Amniotic stem cell (primary cell): ENCODE data around the gene TPST1.

ENCODE experiments used
- DNase-seq: peaks from one replicate; lab custom pipeline; 2025; lab: John Stamatoyannopoulos, UW

Gene TPST1

DNA sequence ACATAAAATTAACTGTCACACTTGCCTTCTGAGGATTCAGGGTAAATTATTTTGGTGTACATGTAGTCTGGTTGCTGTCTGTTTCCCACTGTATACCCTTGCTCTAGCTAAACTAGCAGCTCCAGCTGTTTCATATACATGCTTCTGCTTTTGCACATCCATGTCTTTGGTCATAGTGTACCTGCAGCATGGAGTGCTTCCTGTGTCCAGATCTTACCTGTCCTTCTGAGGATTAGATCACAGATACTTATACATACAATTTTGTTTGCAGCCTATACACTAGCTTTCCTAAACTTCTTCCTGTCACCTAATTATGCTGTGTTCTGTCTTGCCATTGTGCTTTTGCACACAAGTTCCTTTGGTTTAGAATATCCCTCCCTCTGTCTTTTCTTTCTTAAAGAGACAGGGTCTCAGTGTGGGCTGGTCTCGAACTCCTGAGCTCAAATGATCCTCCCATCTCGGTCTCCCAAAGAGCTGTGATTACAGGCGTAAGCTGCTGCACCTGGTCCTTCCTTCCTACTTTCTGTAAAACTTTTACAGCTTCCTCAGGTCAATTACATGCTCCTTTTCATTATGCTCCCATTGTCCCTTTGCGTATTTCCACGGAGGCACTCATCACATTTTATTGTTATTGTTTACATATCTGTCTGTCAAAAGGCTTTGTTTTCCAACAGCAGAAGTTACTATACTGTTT is 33.8 kb downstream of the TPST1 start:
- DNase-seq: no peak

- DNase-seq: no peak
Measured at GRCh38 chr7:66239467-66239856, 34.3 kb downstream of the TPST1 start.

DNA sequence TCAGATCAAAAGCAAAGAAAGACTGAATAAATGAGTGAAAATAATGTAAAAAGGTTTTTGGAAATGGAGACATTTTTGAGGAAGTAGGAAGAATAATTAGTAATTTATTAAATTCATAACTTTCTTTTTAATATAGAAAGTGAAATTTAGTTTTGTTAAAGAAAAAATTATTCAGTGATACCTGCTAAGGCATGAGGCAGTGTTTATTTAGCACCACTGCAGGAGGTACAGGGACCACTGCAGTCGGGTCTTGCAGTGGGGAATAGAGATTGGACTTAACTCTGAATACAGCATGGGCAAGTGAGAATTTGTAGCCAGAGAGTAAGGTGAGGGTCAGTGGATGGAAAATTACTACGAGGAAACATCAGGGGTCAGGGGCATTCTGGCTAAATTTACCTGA is 39.9 kb downstream of the TPST1 start:
- DNase-seq: no peak

- no peak for DNase-seq
Measured at GRCh38 chr7:66246554-66247171, 41.5 kb downstream of the TPST1 start.

DNA sequence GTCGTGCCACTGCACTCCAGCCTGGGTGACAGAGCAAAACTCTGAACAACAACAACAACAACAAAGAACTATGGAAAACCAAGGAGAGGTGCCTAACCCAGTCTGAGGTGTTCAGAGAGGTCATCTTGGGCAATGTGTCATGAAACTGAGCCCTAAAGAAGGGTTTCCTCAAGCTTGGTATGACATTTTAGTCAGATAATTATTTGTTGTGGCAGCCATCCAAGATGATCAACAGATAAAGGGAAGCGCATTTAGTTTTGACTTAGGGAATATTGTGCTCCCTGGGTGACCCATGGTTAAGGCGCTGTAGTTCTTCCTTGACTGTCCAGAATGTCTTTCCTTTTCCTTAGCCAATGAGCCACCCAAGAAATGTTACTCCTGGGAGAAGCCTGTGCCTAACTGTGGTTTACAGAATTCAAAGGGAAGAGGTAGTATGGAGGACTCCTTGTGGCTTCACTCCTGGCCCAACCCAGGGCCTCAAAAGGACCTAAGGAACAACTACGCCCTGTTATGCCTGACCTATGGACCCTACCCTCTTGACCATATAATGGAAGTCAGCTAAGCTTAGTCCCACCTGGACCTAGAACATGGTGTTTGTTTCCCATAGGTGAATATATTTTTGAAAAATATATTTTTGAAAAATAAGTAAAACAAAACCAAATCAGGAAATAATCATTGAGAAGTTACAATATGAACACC is 42.4 kb downstream of the TPST1 start:
- no peak for DNase-seq

DNA sequence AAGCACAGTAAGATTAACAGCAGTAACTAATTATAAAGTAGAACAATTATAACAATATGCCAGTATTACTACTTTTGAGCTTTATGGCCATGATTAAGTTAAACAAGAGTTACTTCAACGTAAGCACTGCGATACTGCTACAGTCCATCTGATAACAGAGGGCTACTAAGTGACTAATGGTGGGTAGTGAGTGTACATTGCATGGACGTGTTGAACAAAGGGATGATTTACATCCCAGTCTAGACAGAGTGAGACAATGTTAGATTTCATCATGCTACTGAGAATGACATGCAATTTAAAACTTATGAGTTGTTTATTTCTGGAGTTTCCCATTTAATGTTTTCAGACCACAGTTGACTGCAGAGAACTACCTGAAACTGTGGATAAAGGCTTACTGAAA is 45.6 kb downstream of the TPST1 start:
- DNase-seq: no peak

DNA sequence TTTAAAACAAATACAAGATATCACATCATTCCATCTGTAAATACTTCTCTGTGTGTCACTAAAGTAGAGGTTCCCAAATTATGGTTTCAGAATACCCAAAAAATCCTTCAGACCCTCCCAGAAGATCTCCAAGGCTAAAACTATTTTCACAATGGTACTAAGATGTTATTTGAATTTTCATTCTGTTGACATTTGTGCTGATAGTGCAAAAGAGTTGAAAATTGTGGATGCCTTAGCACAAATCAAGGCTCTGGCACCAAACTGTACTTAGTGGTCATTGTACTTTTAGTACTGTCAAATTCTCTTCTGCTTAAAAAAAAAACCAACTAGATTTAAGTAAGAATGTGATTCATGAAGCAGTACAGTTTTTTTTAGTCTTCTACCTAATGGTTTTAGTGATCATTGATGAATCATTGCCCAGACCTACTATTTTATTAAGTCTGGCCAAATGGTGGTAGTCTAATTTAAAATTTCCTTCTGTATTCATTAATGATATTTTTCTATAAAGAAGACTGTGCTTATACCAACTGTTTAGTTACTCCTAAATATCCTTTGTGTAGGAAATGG is 50.5 kb downstream of the TPST1 start:
- DNase-seq: no peak

DNA sequence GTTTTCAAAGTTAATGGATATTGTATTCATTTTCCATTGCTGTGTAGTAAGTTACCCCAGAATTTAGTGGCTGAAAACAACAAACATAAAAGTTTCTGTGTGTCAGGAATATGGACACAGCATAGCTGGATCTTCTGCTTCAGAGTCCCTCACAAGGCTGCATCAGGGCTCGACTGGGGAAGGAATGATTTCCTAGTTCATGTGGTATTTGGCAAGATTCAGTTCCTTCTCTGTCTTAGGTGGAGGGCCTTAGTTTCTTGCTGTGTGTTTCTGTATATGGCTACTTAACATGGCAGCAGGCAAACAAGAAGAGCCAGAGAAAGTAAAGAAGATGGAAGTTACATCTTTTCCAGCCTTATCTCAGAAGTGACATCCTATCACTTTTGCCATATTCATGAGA is 51.1 kb downstream of the TPST1 start:
- no peak for DNase-seq

GRCh38 chr7:66257481-66257880 is 52.3 kb downstream of the TPST1 start:
- DNase-seq: no peak

DNA sequence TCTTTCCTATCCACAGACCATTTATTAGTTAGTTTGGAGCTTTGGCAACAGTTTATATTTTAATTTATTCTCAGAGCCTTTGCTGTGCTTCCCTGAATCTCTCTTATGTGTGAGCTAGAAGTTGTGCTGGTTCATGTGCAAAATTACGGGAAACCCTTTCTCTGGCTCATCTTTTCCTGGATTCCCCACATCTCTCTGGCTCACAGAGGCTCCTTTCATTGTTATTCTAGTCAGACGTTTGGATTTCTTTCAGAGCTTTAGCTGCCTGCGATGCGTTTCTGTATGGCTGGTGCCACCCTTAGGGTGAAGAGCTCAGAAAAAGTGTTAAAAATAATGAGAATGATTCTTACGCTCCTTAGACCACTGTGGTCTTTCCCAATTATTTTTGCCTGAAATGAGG is 53.3 kb downstream of the TPST1 start:
- DNase-seq: no peak

DNA sequence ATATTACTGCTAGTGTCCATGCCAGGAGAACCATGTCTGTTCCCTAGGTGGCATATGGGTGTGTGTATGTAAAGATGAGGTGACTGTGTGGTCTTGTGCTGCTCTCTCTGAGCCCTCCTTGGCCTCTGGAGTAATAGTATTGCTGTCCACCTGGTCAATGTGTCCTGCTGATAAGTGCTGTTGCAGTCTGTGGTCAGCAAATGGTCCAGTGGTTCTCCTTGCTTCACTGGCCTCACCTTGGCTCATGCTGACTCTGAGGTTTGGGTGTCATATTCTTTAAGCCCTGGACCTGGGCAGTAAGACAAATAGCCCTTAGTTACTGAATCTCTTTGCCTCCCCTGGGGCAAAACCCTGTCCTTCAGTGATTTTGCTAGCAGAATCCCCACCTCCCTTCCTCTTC is 56.8 kb downstream of the TPST1 start:
- no peak for DNase-seq

DNA sequence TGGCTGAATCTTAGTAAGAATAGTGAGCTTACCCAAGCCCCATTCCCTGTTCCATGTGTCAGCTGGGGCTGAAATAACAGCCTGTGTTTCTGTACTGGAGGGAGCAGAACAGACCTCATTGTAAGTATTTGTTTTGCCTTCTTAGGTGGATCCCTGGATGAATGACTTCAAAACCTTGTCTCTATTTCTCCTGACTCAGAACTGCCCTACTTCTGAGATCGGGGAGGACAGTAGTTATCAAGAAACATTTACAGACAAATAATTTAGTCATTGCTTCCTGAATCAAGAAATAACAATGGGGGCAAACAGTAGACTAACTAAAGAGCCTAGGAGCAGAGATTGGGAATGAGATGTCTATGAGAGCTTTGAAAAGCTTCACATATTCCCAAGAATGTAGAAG is 58.8 kb downstream of the TPST1 start:
- DNase-seq: no peak

- no peak for DNase-seq
Measured at GRCh38 chr7:66265566-66265965, 60.4 kb downstream of the TPST1 start.

- DNase-seq: no peak
Measured at GRCh38 chr7:66267249-66267648, 62.1 kb downstream of the TPST1 start.

- DNase-seq: no peak
Measured at GRCh38 chr7:66269978-66270377, 64.8 kb downstream of the TPST1 start.

DNA sequence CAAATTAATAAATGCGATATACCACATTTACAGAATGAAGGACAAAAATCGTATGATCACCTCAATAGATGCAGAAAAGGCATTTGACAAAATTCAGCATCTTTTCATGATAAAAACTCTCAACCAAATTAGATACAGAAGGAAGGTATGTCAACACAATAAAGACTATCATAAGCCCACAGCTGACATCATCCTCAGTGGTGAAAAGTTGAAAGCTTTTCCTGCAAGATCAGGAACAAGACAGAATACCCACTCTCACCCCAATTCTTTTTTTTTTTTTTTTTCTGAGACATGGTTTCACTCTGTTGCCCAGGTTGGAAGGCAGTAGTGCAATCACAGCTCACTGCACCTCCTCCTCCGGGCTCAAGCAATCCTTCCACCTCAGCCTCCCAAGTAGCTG is 67.2 kb downstream of the TPST1 start:
- no peak for DNase-seq

- no peak for DNase-seq
Measured at GRCh38 chr7:66276363-66276762, 71.2 kb downstream of the TPST1 start.

DNA sequence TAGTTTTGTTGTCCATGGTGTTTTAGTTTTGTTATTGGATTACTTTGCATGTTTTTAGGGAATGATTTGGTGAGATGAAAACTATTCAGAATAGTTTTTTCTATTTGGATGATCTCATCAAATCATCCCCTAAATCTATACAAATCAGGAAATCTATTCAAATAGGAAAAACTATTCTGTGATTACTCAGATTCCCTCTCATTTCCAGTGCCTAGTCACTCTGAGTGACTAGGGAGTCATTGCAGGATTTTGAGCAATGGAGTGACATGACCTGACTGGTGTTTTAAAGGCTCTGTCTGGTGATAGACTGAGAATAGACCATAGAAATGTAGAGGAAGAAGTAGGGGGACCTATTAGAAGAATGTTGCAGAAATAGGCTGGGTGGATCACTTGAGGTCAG is 72.4 kb downstream of the TPST1 start:
- DNase-seq: no peak

GRCh38 chr7:66279912-66280311 is 74.8 kb downstream of the TPST1 start:
- no peak for DNase-seq

DNA sequence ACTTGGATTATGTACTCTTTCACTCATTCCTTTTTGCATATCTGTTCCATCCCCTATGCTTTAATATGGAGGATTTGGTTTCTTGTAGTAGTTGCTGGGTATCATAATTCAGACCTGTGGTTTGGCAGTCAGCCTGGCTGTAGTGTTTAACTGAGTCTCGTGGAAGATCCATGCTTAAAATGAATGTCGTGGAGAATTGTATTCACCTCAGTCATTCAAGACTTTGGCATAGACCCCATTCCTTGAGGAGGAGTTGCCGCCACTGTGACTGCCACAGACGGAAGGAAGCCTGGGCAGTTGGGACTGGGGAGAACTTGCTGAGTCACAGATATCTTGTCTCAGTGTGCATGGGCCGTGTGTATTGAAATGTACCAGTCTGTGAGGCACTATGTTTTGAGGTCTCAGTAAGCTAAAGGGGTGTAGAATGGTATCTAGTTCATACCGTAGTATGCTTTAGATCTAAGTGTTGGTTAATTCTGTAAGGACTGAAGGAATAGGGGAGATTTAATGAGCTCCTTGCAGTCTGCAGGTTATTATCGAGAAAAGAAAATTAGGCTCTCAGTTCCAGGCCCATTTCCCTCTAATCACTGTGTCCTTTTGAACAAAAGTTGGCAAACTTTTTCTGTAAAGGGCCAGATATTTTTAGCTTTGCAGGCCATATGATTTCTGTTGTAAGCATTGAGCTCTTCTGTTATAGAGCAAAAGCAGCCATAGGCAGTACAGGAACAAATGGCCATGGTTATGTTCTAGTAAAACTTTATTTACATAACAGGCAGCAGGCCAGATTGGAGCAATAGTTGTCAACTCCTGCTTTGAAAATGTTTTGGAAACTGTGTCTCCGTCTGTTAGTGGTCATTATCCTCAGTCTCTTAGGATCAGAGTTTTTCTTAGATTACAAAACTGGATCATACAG is 76.8 kb downstream of the TPST1 start:
- peak; percentile 88 for DNase-seq

GRCh38 chr7:66282591-66282935 is 77.4 kb downstream of the TPST1 start:
- DNase-seq: no peak
